ENCODE results near the gene PRKCE.

- TF ChIP-seq ZNF274 (IDR thresholded peaks at IDR 0.05; ENCODE audit: borderline replicate concordance, extremely low read depth, low read length): no peak
- TF ChIP-seq RAD21 (IDR thresholded peaks at IDR 0.05 in 1 of 2, conservative IDR thresholded peaks at IDR 0.05 in 1 of 2; ENCODE audit: low read depth in 2 of 2, low read length in 2 of 2): no peak
- no peak for TF ChIP-seq CEBPB (IDR thresholded peaks at IDR 0.05; ENCODE audit: low read depth, low read length)
- no peak for TF ChIP-seq POLR2AphosphoS5 (IDR thresholded peaks at IDR 0.05; ENCODE audit: low read depth, low read length)
- TF ChIP-seq RFX5 (IDR thresholded peaks at IDR 0.05; ENCODE audit: borderline replicate concordance, low read depth, low read length): no peak
- TF ChIP-seq GABPA (IDR thresholded peaks at IDR 0.05; ENCODE audit: borderline replicate concordance, insufficient read depth, low read length): no peak
- no peak for TF ChIP-seq CTCF (IDR thresholded peaks at IDR 0.05; ENCODE audit: control extremely low read depth in 1 of 3, insufficient read depth in 1 of 3, low read depth in 1 of 3, low read length in 3 of 3)
- no peak for TF ChIP-seq JUN (IDR thresholded peaks at IDR 0.05; ENCODE audit: low read depth, low read length)
- no peak for TF ChIP-seq EZH2 (IDR thresholded peaks at IDR 0.05; ENCODE audit: low read depth, low read length, severe bottlenecking)
- TF ChIP-seq EGR1 (IDR thresholded peaks at IDR 0.05; ENCODE audit: borderline replicate concordance, low read depth, low read length): no peak
- no peak for TF ChIP-seq SP1 (IDR thresholded peaks at IDR 0.05; ENCODE audit: low read depth, low read length)
These were observed 138.7 kb downstream of the PRKCE start for GRCh38 chr2:45789961-45790723.
